Measurements from ENCODE around the gene OTOP1. TPM values are rescaled to one million over a fixed set of nuclear protein-coding genes. Genes with fewer than 3 reads are reported as not detected.

The OTOP1 gene
- total RNA-seq, result not detected

GRCh38 chr4:4226606-4227438, at the start of gene OTOP1:
Gene OTOP1, minus strand, starts transcription at chr4:4226929. Its CDS starts 65 bp downstream, at chr4:4226864.
- 20 to 34% methylated on average over 3 to 68 of the region's 82 CpGs for WGBS, 2 donors (ENCODE audit: low coverage in 1 of 2)
- TF ChIP-seq EP300 (IDR thresholded peaks at IDR 0.05; ENCODE audit: low read depth), result no peak
- no peak for TF ChIP-seq CTCF (IDR thresholded peaks at IDR 0.05)
- no peak for TF ChIP-seq POLR2A (IDR thresholded peaks at IDR 0.05)
- TF ChIP-seq POLR2AphosphoS5 (IDR thresholded peaks at IDR 0.05), result no peak
- no peaks in the 10 kb centered on the region for H3K4me1 ChIP-seq
- H3K27me3 ChIP-seq, result peaks cover 64% of the 10 kb centered on the region
- in situ Hi-C loops (cut with MboI; ENCODE audit: low pct_ligation_motif_present in 1 of 4, low pct_unique_long_range_greater_than_20kb in 1 of 4, low sequenced_read_pairs in 3 of 4), result no loop called here
- H3K9me3 ChIP-seq, result no peaks in the 10 kb centered on the region
- no peaks in the 10 kb centered on the region for H3K36me3 ChIP-seq
- H3K4me3 ChIP-seq, result no peak within 1 kb of the TSS
- intact Hi-C loops (cut with DNase I; ENCODE audit: low total_unique reads), result no loop called here
- DNase-seq, result no peak
- no peak within 1 kb of the TSS for H3K27ac ChIP-seq

GRCh38 chr4:4274226-4274625, 47.5 kb upstream of the OTOP1 start:
- no peak for DNase-seq
- Histone ChIP-seq H3K4me3 (no peak overlapping the region), H3K27ac (no peak overlapping the region), H3K27me3 (no peaks in the 10 kb centered on the region), H3K4me1 (no peaks in the 10 kb centered on the region), H3K9me3 (no peaks in the 10 kb centered on the region), H3K36me3 (peaks cover 0 to 38% (median 12%) of the 10 kb centered on the region in 4 donors)
- in situ Hi-C loops (cut with MboI; ENCODE audit: low pct_ligation_motif_present in 1 of 4, low pct_unique_long_range_greater_than_20kb in 1 of 4, low sequenced_read_pairs in 3 of 4) (no loop called here), intact Hi-C loops (cut with DNase I; ENCODE audit: low total_unique reads) (no loop called here)
- no peak for TF ChIP-seq POLR2A (IDR thresholded peaks at IDR 0.05)
- no peak for TF ChIP-seq POLR2AphosphoS5 (IDR thresholded peaks at IDR 0.05)
- TF ChIP-seq CTCF (IDR thresholded peaks at IDR 0.05), result no peak
- no peak for TF ChIP-seq EP300 (IDR thresholded peaks at IDR 0.05; ENCODE audit: low read depth)
- 89% methylated on average over 11 to 14 of the region's 14 CpGs for WGBS, 2 donors (ENCODE audit: low coverage in 1 of 2)

GRCh38 chr4:4271912-4272311, 45.2 kb upstream of the OTOP1 start:
- H3K27ac ChIP-seq, result no peak overlapping the region
- no peaks in the 10 kb centered on the region for H3K27me3 ChIP-seq
- H3K36me3 ChIP-seq, result peaks cover 0 to 24% (median 8%) of the 10 kb centered on the region in 4 donors
- TF ChIP-seq POLR2AphosphoS5 (IDR thresholded peaks at IDR 0.05) (no peak), POLR2A (IDR thresholded peaks at IDR 0.05) (no peak), CTCF (IDR thresholded peaks at IDR 0.05) (no peak), EP300 (IDR thresholded peaks at IDR 0.05; ENCODE audit: low read depth) (no peak)
- in situ Hi-C loops (cut with MboI; ENCODE audit: low pct_ligation_motif_present in 1 of 4, low pct_unique_long_range_greater_than_20kb in 1 of 4, low sequenced_read_pairs in 3 of 4), result no loop called here
- WGBS, 2 donors (ENCODE audit: low coverage in 1 of 2), result 86 to 90% methylated on average over 8 to 10 of the region's 10 CpGs
- H3K4me3 ChIP-seq, result no peak overlapping the region
- H3K9me3 ChIP-seq, result no peaks in the 10 kb centered on the region
- no peak for DNase-seq
- H3K4me1 ChIP-seq, result no peaks in the 10 kb centered on the region
- intact Hi-C loops (cut with DNase I; ENCODE audit: low total_unique reads), result no loop called here

GRCh38 chr4:4270529-4270928, 43.8 kb upstream of the OTOP1 start:
- Histone ChIP-seq H3K4me3 (no peak overlapping the region), H3K36me3 (peaks cover 0 to 24% (median 8%) of the 10 kb centered on the region in 4 donors), H3K9me3 (no peaks in the 10 kb centered on the region), H3K27ac (no peak overlapping the region), H3K4me1 (no peaks in the 10 kb centered on the region), H3K27me3 (no peaks in the 10 kb centered on the region)
- DNase-seq, result no peak
- WGBS, 2 donors (ENCODE audit: low coverage in 1 of 2), result 59 to 78% methylated on average over 4 of the region's 4 CpGs
- in situ Hi-C loops (cut with MboI; ENCODE audit: low pct_ligation_motif_present in 1 of 4, low pct_unique_long_range_greater_than_20kb in 1 of 4, low sequenced_read_pairs in 3 of 4), result no loop called here
- intact Hi-C loops (cut with DNase I; ENCODE audit: low total_unique reads), result no loop called here
- TF ChIP-seq POLR2A (IDR thresholded peaks at IDR 0.05) (no peak), CTCF (IDR thresholded peaks at IDR 0.05) (no peak), EP300 (IDR thresholded peaks at IDR 0.05; ENCODE audit: low read depth) (no peak), POLR2AphosphoS5 (IDR thresholded peaks at IDR 0.05) (no peak)

Data from transverse colon (tissue), 4 donors.